Thoracic aorta (tissue), 2 donors: ENCODE measurements around the gene ZFAND4. TPM values are rescaled to one million over a fixed set of nuclear protein-coding genes. Genes with fewer than 3 reads are reported as not detected.

Experiments used
- ATAC-seq: fragments of 150-250 bp; one replicate; pipeline ENCODE4 v1.8.0; 2017; ENCODE audit warnings: low read depth; ENCODE audit not compliant: insufficient number of reproducible peaks, low FRiP score
- DNase-seq: peaks from one replicate; pipeline ENCODE4 v3.0.0-alpha.2; 2020; ENCODE audit warnings: low spot score
- H3K27ac ChIP-seq, 2 donors: fragments of 200-600 bp; sonication (generic); 1 replicate in 1 of 2; 2 replicates in 1 of 2; pipeline ENCODE4 v1.5.1; 2016; ENCODE audit warnings: mild to moderate bottlenecking in 2 of 2, moderate library complexity in 2 of 2
- H3K27me3 ChIP-seq: fragments of 200-600 bp; sonication (generic); replicated peaks from 2 replicates; pipeline ENCODE4 v1.6.0; 2016; ENCODE audit warnings: mild to moderate bottlenecking; ENCODE audit not compliant: insufficient read depth
- H3K36me3 ChIP-seq: fragments of 200-600 bp; sonication (generic); one replicate; pipeline ENCODE4 v1.5.1; 2016
- H3K4me1 ChIP-seq, 2 donors: fragments of 200-600 bp; sonication (generic); 1 replicate in 1 of 2; 2 replicates in 1 of 2; pipeline versions ENCODE4 v1.5.1 to v1.6.0; 2016; ENCODE audit warnings: low read depth in 2 of 2, mild to moderate bottlenecking in 1 of 2; ENCODE audit not compliant: control insufficient read depth in 1 of 2
- H3K4me3 ChIP-seq: fragments of 200-600 bp; sonication (generic); 2 replicates; pipeline ENCODE4 v1.5.1; 2016; ENCODE audit warnings: mild to moderate bottlenecking
- H3K9me3 ChIP-seq: fragments of 200-600 bp; sonication (generic); 2 replicates; pipeline ENCODE4 v1.5.1; 2016
- total RNA-seq, 2 donors: library from RNA; depleted of rRNA; stranded (reverse); fragments of >200 nt; gene quantifications; one replicate each; pipeline versions ENCODE4 v1.1.0 to v1.2.3, GENCODE V29; 2016
- TF ChIP-seq, protein P1 (sequence below): fragments of 200-600 bp; sonication (generic); IDR thresholded peaks from one replicate; pipeline ENCODE4 v1.5.1; 2019; ENCODE audit warnings: antibody characterized with exemption

The ZFAND4 gene
- total RNA-seq, 2 donors from 2014 or later: 10.3 to 40.4 TPM

DNA sequence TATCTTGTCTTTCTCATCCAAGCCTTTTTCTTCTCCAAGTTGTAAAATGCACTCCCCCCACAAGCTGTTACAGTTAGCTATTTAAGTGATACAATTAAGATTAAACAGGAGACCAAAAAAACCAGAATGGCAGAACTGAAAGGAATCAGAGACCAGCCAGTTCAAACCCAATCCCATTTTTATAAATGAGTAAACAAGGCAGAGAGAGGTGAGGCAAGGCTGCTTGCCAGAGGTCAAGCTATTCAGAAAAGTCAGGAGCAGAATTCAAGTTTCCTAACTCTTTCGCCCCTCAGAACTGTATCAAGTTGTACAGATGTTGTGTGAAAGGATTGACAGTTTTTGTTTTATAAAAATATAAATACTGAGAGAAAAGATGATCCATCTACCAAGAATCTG is 90.2 kb downstream of the ZFAND4 start:
- Histone ChIP-seq H3K27ac (no peak overlapping the region), H3K9me3 (peaks cover 2% of the 10 kb centered on the region), H3K36me3 (no peaks in the 10 kb centered on the region), H3K4me1 (no peaks in the 10 kb centered on the region), H3K4me3 (no peak overlapping the region), H3K27me3 (no peaks in the 10 kb centered on the region)
- TF ChIP-seq, protein P1, sequence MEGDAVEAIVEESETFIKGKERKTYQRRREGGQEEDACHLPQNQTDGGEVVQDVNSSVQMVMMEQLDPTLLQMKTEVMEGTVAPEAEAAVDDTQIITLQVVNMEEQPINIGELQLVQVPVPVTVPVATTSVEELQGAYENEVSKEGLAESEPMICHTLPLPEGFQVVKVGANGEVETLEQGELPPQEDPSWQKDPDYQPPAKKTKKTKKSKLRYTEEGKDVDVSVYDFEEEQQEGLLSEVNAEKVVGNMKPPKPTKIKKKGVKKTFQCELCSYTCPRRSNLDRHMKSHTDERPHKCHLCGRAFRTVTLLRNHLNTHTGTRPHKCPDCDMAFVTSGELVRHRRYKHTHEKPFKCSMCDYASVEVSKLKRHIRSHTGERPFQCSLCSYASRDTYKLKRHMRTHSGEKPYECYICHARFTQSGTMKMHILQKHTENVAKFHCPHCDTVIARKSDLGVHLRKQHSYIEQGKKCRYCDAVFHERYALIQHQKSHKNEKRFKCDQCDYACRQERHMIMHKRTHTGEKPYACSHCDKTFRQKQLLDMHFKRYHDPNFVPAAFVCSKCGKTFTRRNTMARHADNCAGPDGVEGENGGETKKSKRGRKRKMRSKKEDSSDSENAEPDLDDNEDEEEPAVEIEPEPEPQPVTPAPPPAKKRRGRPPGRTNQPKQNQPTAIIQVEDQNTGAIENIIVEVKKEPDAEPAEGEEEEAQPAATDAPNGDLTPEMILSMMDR: no peak
- DNase-seq (no peak), ATAC-seq (no peak)

DNA sequence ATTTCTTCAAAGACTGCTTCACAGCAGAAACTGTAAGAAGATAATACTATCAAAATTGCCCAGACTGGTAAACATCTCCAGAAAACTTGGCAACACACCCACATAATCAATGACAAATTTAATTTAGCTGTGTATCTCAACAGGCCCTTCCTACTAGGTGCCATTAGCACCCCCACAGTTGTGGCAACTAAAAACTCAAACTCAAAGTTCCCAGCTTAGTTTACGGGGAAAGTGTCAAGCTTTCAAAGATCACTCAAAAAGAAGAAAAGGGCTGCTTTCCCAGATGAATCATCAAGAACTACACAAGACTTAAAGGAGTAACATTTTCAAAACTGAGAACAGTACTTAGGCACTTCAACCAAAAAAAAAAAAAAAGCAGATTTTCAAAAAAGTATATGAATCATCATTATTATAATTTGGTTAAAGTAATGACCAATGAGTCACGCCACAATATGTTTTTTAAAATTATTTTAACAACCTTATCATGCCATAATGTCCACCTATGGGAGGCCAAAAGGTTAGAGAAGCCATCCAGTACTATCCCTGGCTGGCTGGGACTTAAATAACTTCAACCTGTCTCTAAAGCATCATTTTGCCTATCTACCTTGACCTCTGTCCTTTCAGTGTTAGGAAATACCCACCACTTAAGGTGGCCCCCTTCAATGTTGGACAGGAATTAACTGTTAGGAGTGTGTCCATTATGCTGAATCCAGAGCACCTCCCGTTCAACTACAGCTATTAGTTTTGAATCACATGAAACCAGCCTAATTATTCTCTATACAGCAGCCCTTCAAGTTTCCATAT is 90.8 kb downstream of the ZFAND4 start:
- no peaks in the 10 kb centered on the region for H3K36me3 ChIP-seq
- ATAC-seq (no peak), DNase-seq (no peak)
- H3K4me1 ChIP-seq: no peaks in the 10 kb centered on the region
- TF ChIP-seq, protein P1: no peak
- no peaks in the 10 kb centered on the region for H3K27me3 ChIP-seq
- no peak overlapping the region for H3K27ac ChIP-seq
- no peak overlapping the region for H3K4me3 ChIP-seq
- H3K9me3 ChIP-seq: peaks cover 2% of the 10 kb centered on the region

DNA sequence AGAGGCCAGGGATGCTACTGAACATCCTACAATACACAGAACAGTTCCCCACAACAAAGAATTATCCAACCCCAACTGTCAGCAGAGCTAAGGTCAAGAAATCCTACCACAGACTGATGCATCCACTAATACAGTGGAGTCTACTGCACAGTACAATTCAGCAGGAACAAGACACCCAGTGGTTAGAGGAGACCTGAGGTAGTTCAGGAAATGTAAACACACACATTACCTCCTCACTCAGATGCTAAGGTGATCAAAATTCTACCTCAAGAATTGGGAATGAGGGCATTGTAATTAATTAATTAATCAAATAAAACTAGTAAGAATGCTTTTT is 91.4 kb downstream of the ZFAND4 start:
- Histone ChIP-seq H3K4me1 (no peaks in the 10 kb centered on the region), H3K36me3 (no peaks in the 10 kb centered on the region), H3K4me3 (no peak overlapping the region), H3K27ac (no peak overlapping the region), H3K9me3 (peaks cover 2% of the 10 kb centered on the region), H3K27me3 (no peaks in the 10 kb centered on the region)
- DNase-seq: no peak
- TF ChIP-seq, protein P1: no peak
- ATAC-seq: no peak

DNA sequence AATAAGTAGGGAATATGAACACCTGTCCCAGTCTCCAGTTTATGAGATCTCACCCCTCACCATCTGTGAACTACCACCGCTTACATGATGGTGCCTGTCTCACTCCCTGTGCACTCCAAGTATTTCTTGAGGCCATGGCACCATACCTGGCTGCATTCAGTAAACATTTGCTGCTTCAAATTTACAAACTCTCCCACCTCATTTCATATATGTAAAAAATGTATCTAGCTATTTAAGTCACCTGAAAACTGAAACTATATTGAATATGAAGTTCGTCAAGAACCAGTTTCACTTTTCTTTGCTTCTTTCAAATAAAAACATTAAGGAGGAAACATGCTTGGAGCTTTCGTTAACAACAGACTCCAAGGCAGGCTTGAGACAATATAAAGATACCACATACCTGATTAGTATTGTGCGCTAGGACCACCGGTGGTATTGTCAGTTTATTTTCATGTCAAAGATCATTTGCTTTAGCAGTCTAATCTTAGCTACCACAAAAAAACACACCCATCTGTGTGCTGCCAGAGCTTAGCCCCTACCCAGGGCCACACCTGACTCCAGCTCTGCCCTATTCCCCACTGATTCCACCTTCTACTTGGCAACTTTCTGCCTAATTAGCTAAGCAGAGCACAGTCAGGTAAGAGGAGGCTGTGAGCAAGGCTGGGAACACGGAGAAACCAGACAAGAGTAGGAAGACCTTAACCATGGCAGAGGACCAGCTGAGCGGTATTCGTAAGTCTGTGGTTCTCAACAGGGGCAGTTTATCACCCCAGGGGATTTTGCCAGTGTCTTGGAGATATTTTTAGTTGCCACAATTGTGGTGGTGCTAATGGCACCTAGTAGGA is 92.0 kb downstream of the ZFAND4 start:
- no peak overlapping the region for H3K27ac ChIP-seq
- TF ChIP-seq, protein P1: no peak
- H3K27me3 ChIP-seq: no peaks in the 10 kb centered on the region
- H3K4me3 ChIP-seq: peak overlapping the region; percentile 12
- no peaks in the 10 kb centered on the region for H3K4me1 ChIP-seq
- H3K9me3 ChIP-seq: peaks cover 2% of the 10 kb centered on the region
- ATAC-seq: no peak
- DNase-seq: no peak
- no peaks in the 10 kb centered on the region for H3K36me3 ChIP-seq

DNA sequence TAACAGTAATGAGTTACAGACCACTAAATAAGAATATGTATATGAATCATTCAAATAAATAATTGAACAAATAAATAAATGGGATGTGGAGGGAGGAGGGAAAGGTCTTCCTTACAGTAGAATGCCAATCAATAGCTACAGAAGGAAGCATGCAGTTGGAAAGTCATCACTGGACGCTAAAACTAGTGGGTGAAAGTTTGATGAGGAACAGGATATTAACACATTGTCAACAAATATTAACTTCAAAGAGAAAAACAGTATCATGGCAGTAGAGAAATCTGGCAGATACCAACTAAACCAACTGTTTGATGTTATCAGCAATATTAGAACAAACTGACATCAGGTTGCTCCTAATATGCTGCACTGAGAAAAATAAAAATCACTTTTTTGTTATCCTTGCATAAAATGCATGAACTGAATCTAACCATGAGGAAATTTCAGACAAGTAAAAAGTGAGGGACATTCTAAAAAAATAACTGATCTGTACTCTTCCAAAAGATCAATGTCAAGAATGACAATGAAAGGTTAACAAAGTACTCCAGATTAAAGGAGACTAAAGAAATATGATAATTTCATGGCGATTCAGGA is 94.1 kb downstream of the ZFAND4 start:
- no peak for DNase-seq
- Histone ChIP-seq H3K27ac (no peak overlapping the region), H3K36me3 (no peaks in the 10 kb centered on the region), H3K4me1 (no peaks in the 10 kb centered on the region), H3K27me3 (no peaks in the 10 kb centered on the region), H3K9me3 (no peaks in the 10 kb centered on the region), H3K4me3 (no peak overlapping the region)
- ATAC-seq: no peak
- TF ChIP-seq, protein P1: no peak
